HepG2 (cell line): ENCODE data around the gene SH3BP5. TPM values are rescaled to one million over a fixed set of nuclear protein-coding genes. Genes with fewer than 3 reads are reported as not detected.

Experiments used
- ATAC-seq: fragments of 200-7000 bp; cut with Tn5 transposase; 3 replicates; pipeline ENCODE4 v1.9.1; 2020; ENCODE audit warnings: mild to moderate bottlenecking, moderate library complexity
- BruUV-seq: library from RNA; stranded (reverse); fragments of 400-500 nt; replicated peaks from 2 replicates; lab custom pipeline; 2021; lab: Mats Ljungman, UMichigan
- CTCF ChIA-PET: fragments of 300-600 bp; formaldehyde crosslinking; extraction: SDS; loops from one replicate; lab custom pipeline; 2021; ENCODE audit warnings: low total read pairs, inconsistent platforms, low intra/inter-chr PET ratio; lab: Yijun Ruan, JAX
- POLR2A ChIA-PET: fragments of 350-600 bp; sonication (Branson Sonifier 250); formaldehyde crosslinking; loops from one replicate; lab custom pipeline; 2020; ENCODE audit warnings: antibody characterized with exemption, inconsistent platforms; lab: Yijun Ruan, JAX
- DNase-seq: peaks from one replicate; pipeline ENCODE4 v3.0.0-alpha.2; 2015; ENCODE audit warnings: low spot score
- FAIRE-seq: peaks from 3 replicates; lab custom pipeline; 2011; peaks lifted over from hg19 to GRCh38; lab: Jason Lieb, UNC
- H2AFZ ChIP-seq: one replicate; pipeline ENCODE4 v1.6.1; 2011; ENCODE audit warnings: low read length, inconsistent platforms
- H3K27ac ChIP-seq: fragments of 300-600 bp; 3 replicates; pipeline ENCODE4 v1.8.0; 2011; ENCODE audit warnings: mixed run types, mild to moderate bottlenecking, mixed read lengths, low read length, inconsistent platforms; ENCODE audit not compliant: insufficient read depth; ENCODE audit errors: extremely low read length
- H3K27me3 ChIP-seq, 2 experiments: fragments of 200-600 bp in 1 of 2; 2 replicates in 1 of 2; 3 replicates in 1 of 2; pipeline versions ENCODE4 v1.6.0 to v1.8.0; 2011; ENCODE audit warnings: low read length in 2 of 2, mild to moderate bottlenecking in 2 of 2, moderate library complexity in 2 of 2, inconsistent platforms in 1 of 2; ENCODE audit not compliant: insufficient read depth in 2 of 2, control insufficient read depth in 1 of 2
- H3K36me3 ChIP-seq, 2 experiments: fragments of 200-600 bp in 1 of 2; replicated peaks in 1 of 2; 2 replicates in 1 of 2; 3 replicates in 1 of 2; pipeline versions ENCODE4 v1.5.1 to v1.8.0; 2011; ENCODE audit warnings: low read length in 2 of 2, inconsistent platforms in 1 of 2; ENCODE audit not compliant: insufficient read depth in 2 of 2, control insufficient read depth in 1 of 2
- H3K4me1 ChIP-seq: 2 replicates; pipeline ENCODE4 v1.5.1; 2012; ENCODE audit warnings: low read length, inconsistent platforms; ENCODE audit not compliant: insufficient read depth
- H3K4me2 ChIP-seq: 2 replicates; pipeline ENCODE4 v1.6.0; 2011; ENCODE audit warnings: low read depth, low read length, inconsistent platforms
- H3K4me3 ChIP-seq, 3 experiments: fragments of 200-600 bp in 1 of 3; sonication (generic), shearing (Covaris generic) in 1 of 3; replicated peaks in 1 of 3; 2 replicates each; pipeline ENCODE4 v1.5.1; 2011 to 2016; ENCODE audit warnings: low read length in 3 of 3, inconsistent platforms in 2 of 3, low read depth in 2 of 3, mild to moderate bottlenecking in 2 of 3, control low read depth in 1 of 3, mixed read lengths in 1 of 3; ENCODE audit not compliant: insufficient read depth in 1 of 3
- H3K79me2 ChIP-seq: one replicate; pipeline ENCODE4 v1.6.1; 2011; ENCODE audit warnings: low read length, inconsistent platforms; ENCODE audit not compliant: insufficient read depth
- H3K9ac ChIP-seq: 2 replicates; pipeline ENCODE4 v1.6.0; 2011; ENCODE audit warnings: mild to moderate bottlenecking, low read depth, low read length, inconsistent platforms; ENCODE audit not compliant: insufficient read depth
- H3K9me3 ChIP-seq: 2 replicates; pipeline ENCODE4 v1.5.1; 2012; ENCODE audit warnings: mild to moderate bottlenecking, low read length
- H4K20me1 ChIP-seq: 2 replicates; pipeline ENCODE4 v1.6.0; 2011; ENCODE audit warnings: inconsistent platforms, mild to moderate bottlenecking, low read length, moderate library complexity; ENCODE audit not compliant: insufficient read depth
- CBX2 ChIP-seq, 2 experiments: fragments of 200-600 bp in 1 of 2; sonication (generic); formaldehyde crosslinking in 1 of 2; IDR thresholded peaks; 2 replicates each; pipeline versions ENCODE4 v1.7.0 to v1.8.1; 2018 to 2022; ENCODE audit warnings: low read depth in 2 of 2, low read length in 1 of 2, mild to moderate bottlenecking in 1 of 2, missing genetic modification reagents in 1 of 2
- CREB1 ChIP-seq, 2 experiments: fragments of 450-650 bp in 1 of 2; IDR thresholded peaks; 2 replicates each; pipeline ENCODE4 v1.6.1; 2016 to 2017; ENCODE audit warnings: control low read depth in 1 of 2, mild to moderate bottlenecking in 1 of 2, missing compliant biosample characterization in 1 of 2, missing genetic modification characterization in 1 of 2
- GFI1 ChIP-seq: sonication (generic); formaldehyde crosslinking; IDR thresholded peaks from 2 replicates; pipeline ENCODE4 v1.5.0; 2020; ENCODE audit warnings: missing genetic modification reagents, mild to moderate bottlenecking, borderline replicate concordance
- GLI4 ChIP-seq: sonication (generic); formaldehyde crosslinking; IDR thresholded peaks from 2 replicates; pipeline ENCODE4 v1.5.1; 2020; ENCODE audit warnings: missing genetic modification reagents, mild to moderate bottlenecking, moderate library complexity, borderline replicate concordance
- NRL ChIP-seq: sonication (generic); formaldehyde crosslinking; IDR thresholded peaks from 2 replicates; pipeline ENCODE4 v1.5.0; 2020; ENCODE audit warnings: missing genetic modification reagents, mild to moderate bottlenecking, moderate library complexity, borderline replicate concordance
- PRPF4 ChIP-seq: fragments of 200-400 bp; formaldehyde crosslinking; IDR thresholded peaks from 2 replicates; pipeline ENCODE4 v1.6.1; 2016; ENCODE audit warnings: low read length, low read depth; ENCODE audit not compliant: poor library complexity, severe bottlenecking
- RXRA ChIP-seq: sonication (generic); formaldehyde crosslinking; IDR thresholded peaks from 2 replicates; pipeline ENCODE4 v1.5.1; 2020; ENCODE audit warnings: missing genetic modification reagents
- TGIF2 ChIP-seq: IDR thresholded peaks from 2 replicates; pipeline ENCODE4 v1.6.1; 2016; ENCODE audit warnings: control low read depth, missing compliant biosample characterization
- TOE1 ChIP-seq: sonication (generic); formaldehyde crosslinking; IDR thresholded peaks from 2 replicates; pipeline ENCODE4 v1.4.0; 2020; ENCODE audit warnings: mild to moderate bottlenecking, missing genetic modification reagents
- ZFP90 ChIP-seq: sonication (generic); formaldehyde crosslinking; IDR thresholded peaks from 2 replicates; pipeline ENCODE4 v1.8.0; 2022; ENCODE audit warnings: missing genetic modification reagents, mild to moderate bottlenecking, inconsistent platforms, borderline replicate concordance
- ZNF275 ChIP-seq: sonication (generic); formaldehyde crosslinking; IDR thresholded peaks from 2 replicates; pipeline ENCODE4 v1.8.0; 2022; ENCODE audit warnings: missing genetic modification reagents, mild to moderate bottlenecking, inconsistent platforms, borderline replicate concordance
- ZNF333 ChIP-seq: sonication (generic); formaldehyde crosslinking; IDR thresholded peaks from 2 replicates; pipeline ENCODE4 v1.4.0; 2020; ENCODE audit warnings: mild to moderate bottlenecking, missing genetic modification reagents, borderline replicate concordance
- ZNF549 ChIP-seq: sonication (generic); formaldehyde crosslinking; IDR thresholded peaks from 2 replicates; pipeline ENCODE4 v1.5.0; 2020; ENCODE audit warnings: missing genetic modification reagents
- ZNF563 ChIP-seq: sonication (generic); formaldehyde crosslinking; IDR thresholded peaks from 2 replicates; pipeline ENCODE4 v1.8.0; 2022; ENCODE audit warnings: mild to moderate bottlenecking, moderate library complexity, missing genetic modification reagents
- ZNF570 ChIP-seq: sonication (generic); formaldehyde crosslinking; IDR thresholded peaks from 2 replicates; pipeline ENCODE4 v1.4.0; 2020; ENCODE audit warnings: mild to moderate bottlenecking, missing genetic modification reagents, borderline replicate concordance
- WGBS: methylation state at CpG from one replicate; pipeline ENCODE4 v1.1.6; 2017; ENCODE audit warnings: low lambda C conversion rate; 5-methylcytosine and 5-hydroxymethylcytosine counted together
- in situ Hi-C: cut with HindIII; loops from 2 replicates; pipeline ENCODE4 v1.10.0; 2017; ENCODE audit warnings: low pct_unique_long_range_greater_than_20kb; ENCODE audit not compliant: extremely low pct_ligation_motif_present
- intact Hi-C: fragments of 100-400 bp; cut with micrococcal nuclease; formaldehyde crosslinking; loops from one replicate; pipeline ENCODE4 v1.10.0; 2022; ENCODE audit not compliant: unreplicated experiment
- polyA plus RNA-seq, 8 experiments: library from polyadenylated mRNA; depleted of rRNA in 3 of 8; stranded (reverse) in 7 of 8; unstranded in 1 of 8; fragments of >200 nt; fragmentation: Illumina TruSeq in 4 of 8; extraction: Trizol in 4 of 8; gene quantifications; 2 replicates each; pipeline versions ENCODE4 v1.2.1 to v1.2.3, GENCODE V29; 2011 to 2016; ENCODE audit warnings: low read depth in 4 of 8, missing spikeins in 1 of 8, mixed read lengths in 1 of 8; ENCODE audit not compliant: insufficient read depth in 1 of 8
- total RNA-seq, 5 experiments: library from RNA; depleted of rRNA; stranded (reverse); fragments of >200 nt; fragmentation: Illumina TruSeq; extraction: Trizol; gene quantifications; 2 replicates each; pipeline ENCODE4 v1.2.3, GENCODE V29; 2016; ENCODE audit warnings: low read depth in 1 of 5
- TF ChIP-seq, protein P1 (sequence below): sonication (generic); IDR thresholded peaks from 2 replicates; pipeline ENCODE4 v1.6.1; 2016; ENCODE audit warnings: low read depth, borderline replicate concordance
- TF ChIP-seq, protein P2 (sequence below): sonication (generic); formaldehyde crosslinking; IDR thresholded peaks from 2 replicates; pipeline ENCODE4 v1.5.1; 2020; ENCODE audit warnings: missing genetic modification reagents, mild to moderate bottlenecking, borderline replicate concordance

Gene SH3BP5
- total and polyA plus RNA-seq, 2 of the 13 experiments (the other 11 are each of a cell fraction or from before 2014, with no cell fraction given), result 0.09 to 0.16 TPM

- Histone ChIP-seq H3K4me2 (no peak overlapping the region), H2AFZ (no peak overlapping the region), H3K9ac (no peak overlapping the region), H4K20me1 (no peaks in the 10 kb centered on the region), H3K27me3 (peaks cover 0 to 3% of the 10 kb centered on the region in 2 experiments; a peak in 1 of 5 replicates), H3K79me2 (no peaks in the 10 kb centered on the region), H3K36me3 (no peaks in the 10 kb centered on the region), H3K4me1 (no peaks in the 10 kb centered on the region), H3K27ac (no peak overlapping the region), H3K9me3 (no peaks in the 10 kb centered on the region), H3K4me3 (no peak overlapping the region)
- no peak for TF ChIP-seq PRPF4
- no peak for TF ChIP-seq NRL (CRISPR knock-in tag)
- TF ChIP-seq ZNF570 (CRISPR knock-in tag), result no peak
- TF ChIP-seq, protein P1, sequence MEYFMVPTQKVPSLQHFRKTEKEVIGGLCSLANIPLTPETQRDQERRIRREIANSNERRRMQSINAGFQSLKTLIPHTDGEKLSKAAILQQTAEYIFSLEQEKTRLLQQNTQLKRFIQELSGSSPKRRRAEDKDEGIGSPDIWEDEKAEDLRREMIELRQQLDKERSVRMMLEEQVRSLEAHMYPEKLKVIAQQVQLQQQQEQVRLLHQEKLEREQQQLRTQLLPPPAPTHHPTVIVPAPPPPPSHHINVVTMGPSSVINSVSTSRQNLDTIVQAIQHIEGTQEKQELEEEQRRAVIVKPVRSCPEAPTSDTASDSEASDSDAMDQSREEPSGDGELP, result no peak
- TF ChIP-seq, protein P2, sequence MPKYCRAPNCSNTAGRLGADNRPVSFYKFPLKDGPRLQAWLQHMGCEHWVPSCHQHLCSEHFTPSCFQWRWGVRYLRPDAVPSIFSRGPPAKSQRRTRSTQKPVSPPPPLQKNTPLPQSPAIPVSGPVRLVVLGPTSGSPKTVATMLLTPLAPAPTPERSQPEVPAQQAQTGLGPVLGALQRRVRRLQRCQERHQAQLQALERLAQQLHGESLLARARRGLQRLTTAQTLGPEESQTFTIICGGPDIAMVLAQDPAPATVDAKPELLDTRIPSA (CRISPR knock-in tag), result no peak
- TF ChIP-seq ZNF333, result no peak
- no peak for TF ChIP-seq ZNF549 (CRISPR knock-in tag)
- no peak for TF ChIP-seq ZFP90 (CRISPR knock-in tag)
- no peak for TF ChIP-seq GLI4 (CRISPR knock-in tag)
- TF ChIP-seq TOE1 (CRISPR knock-in tag), result no peak
- no peak for TF ChIP-seq CREB1 (IDR thresholded peaks at IDR 0.05)
- no peak for TF ChIP-seq CREB1 (CRISPR knock-in tag; IDR thresholded peaks at IDR 0.05)
- TF ChIP-seq ZNF275, result no peak
- TF ChIP-seq CBX2 (IDR thresholded peaks at IDR 0.05; ENCODE audit: low read depth, low read length), result no peak
- TF ChIP-seq CBX2 (CRISPR knock-in tag; IDR thresholded peaks at IDR 0.05; ENCODE audit: low read depth), result no peak
- no peak for TF ChIP-seq ZNF563
- TF ChIP-seq GFI1, result no peak
- no peak for TF ChIP-seq RXRA
- no peak for TF ChIP-seq TGIF2 (CRISPR knock-in tag)
- FAIRE-seq, result no peak
- in situ Hi-C loops, result no loop called here
- POLR2A ChIA-PET, result no interaction called here
- CTCF ChIA-PET, result no interaction called here
- no peak for ATAC-seq
- no TSS peak for BruUV-seq
- no peak for DNase-seq
- WGBS, result 0% methylated on average over 1 of the region's 1 CpG
- intact Hi-C loops, result no loop called here
These were observed 10.6 kb upstream of the SH3BP5 start for GRCh38 chr3:15342945-15343344.
